ENCODE measurements around the gene NR5A1.
A peak's percentile ranks its signal among the peaks of the same experiment; 100 is the strongest.

The NR5A1 gene

GRCh38 chr9:124452326-124452725, 54.9 kb downstream of the NR5A1 start:
- H3K4ac ChIP-seq (ENCODE audit: low read depth in 1 of 2, low read length in 2 of 2), result no peak overlapping the region
- no peak overlapping the region for H3K14ac ChIP-seq (ENCODE audit: low read length in 2 of 2)
- no peaks in the 10 kb centered on the region for H3K79me1 ChIP-seq (replicated peaks; ENCODE audit: low read length, poor library complexity, severe bottlenecking)
- H3K4me1 ChIP-seq (ENCODE audit: control insufficient read depth, insufficient read depth, low read depth, low read length), result peaks cover 16% of the 10 kb centered on the region
- H4K91ac ChIP-seq (ENCODE audit: low read length), result no peak overlapping the region
- no peak overlapping the region for H2BK5ac ChIP-seq (ENCODE audit: low read depth, low read length, poor library complexity, severe bottlenecking)
- no peaks in the 10 kb centered on the region for H3K9me3 ChIP-seq (ENCODE audit: control insufficient read depth, low read length)
- H2BK12ac ChIP-seq (ENCODE audit: low read length in 2 of 2), result no peak overlapping the region
- H2BK15ac ChIP-seq (ENCODE audit: low read depth, poor library complexity, severe bottlenecking), result no peak overlapping the region
- H3K27ac ChIP-seq (ENCODE audit: low read length, poor library complexity, severe bottlenecking), result no peak overlapping the region
- H3K18ac ChIP-seq (ENCODE audit: low read depth in 1 of 2, low read length in 2 of 2), result no peak overlapping the region
- no peak overlapping the region for H3K4me2 ChIP-seq (ENCODE audit: low read length, poor library complexity, severe bottlenecking)
- no peak for DNase-seq
- 92% methylated on average over 19 of the region's 19 CpGs for whole genome bisulfite sequencing
- no peak overlapping the region for H4K8ac ChIP-seq (ENCODE audit: low read length)
- no peak overlapping the region for H3K9ac ChIP-seq (ENCODE audit: low read length)
- no peak overlapping the region for H2AFZ ChIP-seq (ENCODE audit: low read depth, low read length)
- peaks cover 64 to 67% of the 10 kb centered on the region in 2 experiments for H3K27me3 ChIP-seq (ENCODE audit: control insufficient read depth in 1 of 2, insufficient read depth in 1 of 2, low read length in 2 of 2)
- no peak overlapping the region for H2BK120ac ChIP-seq (ENCODE audit: low read depth, low read length)
- no peak overlapping the region for H3K4me3 ChIP-seq (ENCODE audit: insufficient read depth in 1 of 2, low read depth in 1 of 2, low read length in 2 of 2)
- no peak overlapping the region for H2AK5ac ChIP-seq (ENCODE audit: low read length, severe bottlenecking)
- H3K36me3 ChIP-seq (ENCODE audit: control insufficient read depth in 1 of 2, insufficient read depth in 2 of 2, low read depth in 1 of 2, low read length in 2 of 2), result peaks cover 0 to 2% of the 10 kb centered on the region in 2 experiments
- no peak overlapping the region for H3K23ac ChIP-seq (ENCODE audit: low read length in 2 of 2)

- Histone ChIP-seq H2AK5ac (ENCODE audit: low read length, severe bottlenecking) (no peak overlapping the region), H2BK120ac (ENCODE audit: low read depth, low read length) (no peak overlapping the region), H3K4ac (ENCODE audit: low read depth in 1 of 2, low read length in 2 of 2) (no peak overlapping the region), H3K36me3 (ENCODE audit: control insufficient read depth in 1 of 2, insufficient read depth in 2 of 2, low read depth in 1 of 2, low read length in 2 of 2) (peaks cover 0 to 2% of the 10 kb centered on the region in 2 experiments), H3K9me3 (ENCODE audit: control insufficient read depth, low read length) (no peaks in the 10 kb centered on the region), H3K79me1 (replicated peaks; ENCODE audit: low read length, poor library complexity, severe bottlenecking) (no peaks in the 10 kb centered on the region), H4K91ac (ENCODE audit: low read length) (no peak overlapping the region), H3K4me1 (ENCODE audit: control insufficient read depth, insufficient read depth, low read depth, low read length) (peaks cover 16% of the 10 kb centered on the region), H3K9ac (ENCODE audit: low read length) (no peak overlapping the region), H2BK15ac (ENCODE audit: low read depth, poor library complexity, severe bottlenecking) (no peak overlapping the region), H3K27ac (ENCODE audit: low read length, poor library complexity, severe bottlenecking) (no peak overlapping the region), H3K27me3 (ENCODE audit: control insufficient read depth in 1 of 2, insufficient read depth in 1 of 2, low read length in 2 of 2) (peaks cover 61 to 63% of the 10 kb centered on the region in 2 experiments), H3K14ac (ENCODE audit: low read length in 2 of 2) (no peak overlapping the region), H3K4me2 (ENCODE audit: low read length, poor library complexity, severe bottlenecking) (no peak overlapping the region), H3K4me3 (ENCODE audit: insufficient read depth in 1 of 2, low read depth in 1 of 2, low read length in 2 of 2) (peak overlapping the region in 1 of 2 experiments; percentile 66), H4K8ac (ENCODE audit: low read length) (no peak overlapping the region), H3K23ac (ENCODE audit: low read length in 2 of 2) (peak overlapping the region in 1 of 2 experiments; percentile 19), H2AFZ (ENCODE audit: low read depth, low read length) (no peak overlapping the region), H2BK5ac (ENCODE audit: low read depth, low read length, poor library complexity, severe bottlenecking) (no peak overlapping the region), H3K18ac (ENCODE audit: low read depth in 1 of 2, low read length in 2 of 2) (no peak overlapping the region), H2BK12ac (ENCODE audit: low read length in 2 of 2) (no peak overlapping the region)
- 59% methylated on average over 19 of the region's 19 CpGs for WGBS
- DNase-seq, result no peak
Observed at GRCh38 chr9:124450931-124451661, 56.1 kb downstream of the NR5A1 start.

GRCh38 chr9:124450241-124450924, 56.8 kb downstream of the NR5A1 start, which contains the start of gene ADGRD2:
Gene ADGRD2, plus strand, starts transcription at chr9:124450451. Its CDS starts 1,216 bp downstream, at chr9:124451667.
- no peak within 1 kb of the TSS for H3K18ac ChIP-seq (ENCODE audit: low read depth in 1 of 2, low read length in 2 of 2)
- peaks cover 0 to 2% of the 10 kb centered on the region in 2 experiments for H3K36me3 ChIP-seq (ENCODE audit: control insufficient read depth in 1 of 2, insufficient read depth in 2 of 2, low read depth in 1 of 2, low read length in 2 of 2)
- no peak within 1 kb of the TSS for H2BK5ac ChIP-seq (ENCODE audit: low read depth, low read length, poor library complexity, severe bottlenecking)
- H3K4me2 ChIP-seq (ENCODE audit: low read length, poor library complexity, severe bottlenecking), result peak within 1 kb of the TSS; percentile 48
- H3K9ac ChIP-seq (ENCODE audit: low read length), result no peak within 1 kb of the TSS
- no peak within 1 kb of the TSS for H4K8ac ChIP-seq (ENCODE audit: low read length)
- no peak within 1 kb of the TSS for H2BK12ac ChIP-seq (ENCODE audit: low read length in 2 of 2)
- no peak within 1 kb of the TSS for H2AK5ac ChIP-seq (ENCODE audit: low read length, severe bottlenecking)
- H2BK120ac ChIP-seq (ENCODE audit: low read depth, low read length), result no peak within 1 kb of the TSS
- H2BK15ac ChIP-seq (ENCODE audit: low read depth, poor library complexity, severe bottlenecking), result no peak within 1 kb of the TSS
- no peaks in the 10 kb centered on the region for H3K9me3 ChIP-seq (ENCODE audit: control insufficient read depth, low read length)
- H3K79me1 ChIP-seq (replicated peaks; ENCODE audit: low read length, poor library complexity, severe bottlenecking), result no peaks in the 10 kb centered on the region
- peak; percentile 44 for DNase-seq
- H3K23ac ChIP-seq (ENCODE audit: low read length in 2 of 2), result peak within 1 kb of the TSS in 1 of 2 experiments; percentile 19
- H3K4me1 ChIP-seq (ENCODE audit: control insufficient read depth, insufficient read depth, low read depth, low read length), result peaks cover 16% of the 10 kb centered on the region
- peak within 1 kb of the TSS in 1 of 2 experiments; percentile 66 for H3K4me3 ChIP-seq (ENCODE audit: insufficient read depth in 1 of 2, low read depth in 1 of 2, low read length in 2 of 2)
- H2AFZ ChIP-seq (ENCODE audit: low read depth, low read length), result no peak within 1 kb of the TSS
- H3K14ac ChIP-seq (ENCODE audit: low read length in 2 of 2), result peak within 1 kb of the TSS in 1 of 2 experiments; percentile 37
- no peak within 1 kb of the TSS for H3K27ac ChIP-seq (ENCODE audit: low read length, poor library complexity, severe bottlenecking)
- H3K27me3 ChIP-seq (ENCODE audit: control insufficient read depth in 1 of 2, insufficient read depth in 1 of 2, low read length in 2 of 2), result peaks cover 56 to 59% of the 10 kb centered on the region in 2 experiments
- no peak within 1 kb of the TSS for H3K4ac ChIP-seq (ENCODE audit: low read depth in 1 of 2, low read length in 2 of 2)
- 7% methylated on average over 38 of the region's 41 CpGs for WGBS
- no peak within 1 kb of the TSS for H4K91ac ChIP-seq (ENCODE audit: low read length)

All from mesenchymal stem cell (in vitro differentiated cells and primary cell).